IPS-11a (cell line): ENCODE results near the gene DNAL1.
A peak's percentile ranks its signal among the peaks of the same experiment; 100 is the strongest.
"Not testable (repeated sequence)": the region's sequence is repeated elsewhere in the genome, so short reads cannot be mapped to it uniquely, and the experiment has no call there.

ENCODE experiments used
- H3K4me3 ChIP-seq: one replicate; pipeline ENCODE4 v1.5.1; 2013; ENCODE audit warnings: low read depth, low read length, control low read depth

Gene DNAL1

GRCh38 chr14:73637830-73638229 lies 7.0 kb upstream of the DNAL1 start:
- H3K4me3 ChIP-seq = no peak overlapping the region

GRCh38 chr14:73640796-73641365 lies 3.9 kb upstream of the DNAL1 start:
- no peak overlapping the region for H3K4me3 ChIP-seq

- H3K4me3 ChIP-seq = peak overlapping the region; percentile 97
Observed at GRCh38 chr14:73645248-73645610, 443 bp downstream of the DNAL1 start.

GRCh38 chr14:73651005-73651404 lies 6.2 kb downstream of the DNAL1 start:
- H3K4me3 ChIP-seq = no peak overlapping the region

GRCh38 chr14:73655851-73656250 lies 11.1 kb downstream of the DNAL1 start:
- no peak overlapping the region for H3K4me3 ChIP-seq

- not testable (repeated sequence) for H3K4me3 ChIP-seq
Observed at GRCh38 chr14:73659202-73659601, 14.4 kb downstream of the DNAL1 start.

GRCh38 chr14:73660511-73660910 lies 15.7 kb downstream of the DNAL1 start:
- H3K4me3 ChIP-seq = no peak overlapping the region

GRCh38 chr14:73661872-73662271 lies 17.1 kb downstream of the DNAL1 start:
- H3K4me3 ChIP-seq = no peak overlapping the region

- no peak overlapping the region for H3K4me3 ChIP-seq
Observed at GRCh38 chr14:73662487-73662943, 17.7 kb downstream of the DNAL1 start.

- no peak overlapping the region for H3K4me3 ChIP-seq
Observed at GRCh38 chr14:73663548-73664212, 18.9 kb downstream of the DNAL1 start.

- H3K4me3 ChIP-seq = no peak overlapping the region
Observed at GRCh38 chr14:73665130-73665529, 20.3 kb downstream of the DNAL1 start.

- H3K4me3 ChIP-seq = no peak overlapping the region
Observed at GRCh38 chr14:73666583-73666982, 21.8 kb downstream of the DNAL1 start.

- H3K4me3 ChIP-seq = no peak overlapping the region
Observed at GRCh38 chr14:73667854-73668253, 23.1 kb downstream of the DNAL1 start.

- H3K4me3 ChIP-seq = no peak overlapping the region
Observed at GRCh38 chr14:73674986-73675385, 30.2 kb downstream of the DNAL1 start.

- H3K4me3 ChIP-seq = no peak overlapping the region
Observed at GRCh38 chr14:73678698-73679097, 33.9 kb downstream of the DNAL1 start.

- H3K4me3 ChIP-seq = no peak overlapping the region
Observed at GRCh38 chr14:73680821-73681220, 36.0 kb downstream of the DNAL1 start.

GRCh38 chr14:73684627-73685026 lies 39.8 kb downstream of the DNAL1 start:
- no peak overlapping the region for H3K4me3 ChIP-seq

- H3K4me3 ChIP-seq = no peak overlapping the region
Observed at GRCh38 chr14:73685328-73685727, 40.5 kb downstream of the DNAL1 start.

- no peak overlapping the region for H3K4me3 ChIP-seq
Observed at GRCh38 chr14:73686901-73687300, 42.1 kb downstream of the DNAL1 start.

- no peak overlapping the region for H3K4me3 ChIP-seq
Observed at GRCh38 chr14:73694083-73694482, 49.3 kb downstream of the DNAL1 start.

- no peak overlapping the region for H3K4me3 ChIP-seq
Observed at GRCh38 chr14:73695082-73695481, 50.3 kb downstream of the DNAL1 start.

- no peak overlapping the region for H3K4me3 ChIP-seq
Observed at GRCh38 chr14:73695997-73696396, 51.2 kb downstream of the DNAL1 start.
